Smooth muscle cell (in vitro differentiated cells): ENCODE data around the gene ZBTB20. TPM values are rescaled to one million over a fixed set of nuclear protein-coding genes. Genes with fewer than 3 reads are reported as not detected.

ENCODE experiments used
- DNase-seq: peaks from one replicate; lab custom pipeline; 2025; ENCODE audit not compliant: unreplicated experiment; lab: John Stamatoyannopoulos, UW
- H2AFZ ChIP-seq: fragments of 200-600 bp; sonication (generic); 2 replicates; pipeline ENCODE4 v1.6.0; 2016; ENCODE audit warnings: antibody characterized with exemption, low read depth, mild to moderate bottlenecking
- H3F3A ChIP-seq: fragments of 200-600 bp; sonication (generic); 2 replicates; pipeline ENCODE4 v1.6.0; 2017; ENCODE audit warnings: antibody characterized with exemption, low read depth
- H3K27ac ChIP-seq: fragments of 200-600 bp; sonication (generic); 2 replicates; pipeline ENCODE4 v1.5.1; 2016; ENCODE audit warnings: low read depth, mild to moderate bottlenecking
- H3K27me3 ChIP-seq: fragments of 200-600 bp; sonication (generic); 2 replicates; pipeline ENCODE4 v1.6.1; 2016; ENCODE audit warnings: low read depth, mild to moderate bottlenecking
- H3K36me3 ChIP-seq: fragments of 200-600 bp; sonication (generic); 2 replicates; pipeline ENCODE4 v1.5.1; 2016; ENCODE audit warnings: low read depth
- H3K4me1 ChIP-seq: fragments of 200-600 bp; sonication (generic); 2 replicates; pipeline ENCODE4 v1.5.1; 2016; ENCODE audit warnings: low read depth
- H3K4me2 ChIP-seq: fragments of 200-600 bp; sonication (generic); 2 replicates; pipeline ENCODE4 v1.6.0; 2016; ENCODE audit warnings: mild to moderate bottlenecking
- H3K4me3 ChIP-seq: fragments of 200-600 bp; sonication (generic); 2 replicates; pipeline ENCODE4 v1.5.1; 2016; ENCODE audit warnings: mild to moderate bottlenecking
- H3K79me2 ChIP-seq: fragments of 200-600 bp; sonication (generic); 2 replicates; pipeline ENCODE4 v1.6.0; 2016; ENCODE audit warnings: low read depth, mild to moderate bottlenecking
- H3K9ac ChIP-seq: fragments of 200-600 bp; sonication (generic); 2 replicates; pipeline ENCODE4 v1.6.0; 2016; ENCODE audit warnings: low read depth
- H3K9me3 ChIP-seq: fragments of 200-600 bp; sonication (generic); replicated peaks from 2 replicates; pipeline ENCODE4 v1.5.1; 2016; ENCODE audit warnings: low read depth
- H4K20me1 ChIP-seq: fragments of 200-600 bp; sonication (generic); 2 replicates; pipeline ENCODE4 v1.6.0; 2016; ENCODE audit warnings: low read depth
- CTCF ChIP-seq: fragments of 200-600 bp; sonication (generic); IDR thresholded peaks from 2 replicates; pipeline ENCODE4 v1.5.1; 2017; ENCODE audit warnings: borderline replicate concordance, mild to moderate bottlenecking, antibody characterized with exemption; ENCODE audit not compliant: insufficient read depth, poor library complexity, severe bottlenecking
- WGBS: methylation state at CpG from one replicate; pipeline ENCODE4 v1.1.7; 2016; ENCODE audit warnings: low lambda C conversion rate; 5-methylcytosine and 5-hydroxymethylcytosine counted together
- polyA plus RNA-seq: library from polyadenylated mRNA; unstranded; fragments of >200 nt; fragmentation: Nextera tagmentation; extraction: Ambion mirVana; gene quantifications from 2 replicates; pipeline ENCODE4 v1.2.1, GENCODE V29; 2016
- total RNA-seq: library from RNA; depleted of rRNA; stranded (reverse); fragments of >200 nt; gene quantifications from 2 replicates; pipeline ENCODE4 v1.2.3, GENCODE V29; 2014

ZBTB20 gene
- total and polyA plus RNA-seq, 2 experiments from 2014 or later, result 4.9 to 6.8 TPM

- Histone ChIP-seq H3K4me1 (peaks cover 13% of the 10 kb centered on the region), H3F3A (no peaks in the 10 kb centered on the region), H3K4me2 (no peak overlapping the region), H3K4me3 (no peak overlapping the region), H3K27me3 (no peaks in the 10 kb centered on the region), H4K20me1 (no peaks in the 10 kb centered on the region), H3K9ac (no peak overlapping the region), H3K27ac (no peak overlapping the region), H2AFZ (no peak overlapping the region), H3K79me2 (no peaks in the 10 kb centered on the region), H3K36me3 (no peaks in the 10 kb centered on the region), H3K9me3 (no peaks in the 10 kb centered on the region)
- DNase-seq, result no peak
- no peak for TF ChIP-seq CTCF
- 100% methylated on average over 1 of the region's 1 CpG for WGBS
These were observed 486.3 kb downstream of the ZBTB20 start for GRCh38 chr3:114660808-114661207.

- Histone ChIP-seq H3K9me3 (no peaks in the 10 kb centered on the region), H3K27me3 (no peaks in the 10 kb centered on the region), H3K4me1 (peaks cover 11% of the 10 kb centered on the region), H3K9ac (no peak overlapping the region), H4K20me1 (no peaks in the 10 kb centered on the region), H2AFZ (no peak overlapping the region), H3F3A (no peaks in the 10 kb centered on the region), H3K79me2 (no peaks in the 10 kb centered on the region), H3K4me2 (no peak overlapping the region), H3K4me3 (no peak overlapping the region), H3K36me3 (no peaks in the 10 kb centered on the region), H3K27ac (no peak overlapping the region)
- WGBS, result 73% methylated on average over 6 of the region's 6 CpGs
- DNase-seq, result no peak
- no peak for TF ChIP-seq CTCF
These were observed 487.0 kb downstream of the ZBTB20 start for GRCh38 chr3:114660124-114660523.

GRCh38 chr3:114659109-114660061, 487.7 kb downstream of the ZBTB20 start:
- peaks cover 11% of the 10 kb centered on the region for H3K4me1 ChIP-seq
- peak overlapping the region; percentile 6 for H3K4me3 ChIP-seq
- no peaks in the 10 kb centered on the region for H3F3A ChIP-seq
- WGBS, result 88% methylated on average over 5 of the region's 5 CpGs
- no peaks in the 10 kb centered on the region for H3K36me3 ChIP-seq
- H3K9ac ChIP-seq, result no peak overlapping the region
- H3K27ac ChIP-seq, result no peak overlapping the region
- no peak overlapping the region for H2AFZ ChIP-seq
- no peaks in the 10 kb centered on the region for H3K79me2 ChIP-seq
- no peak for TF ChIP-seq CTCF
- H3K9me3 ChIP-seq, result no peaks in the 10 kb centered on the region
- no peaks in the 10 kb centered on the region for H4K20me1 ChIP-seq
- DNase-seq, result no peak
- no peak overlapping the region for H3K4me2 ChIP-seq
- no peaks in the 10 kb centered on the region for H3K27me3 ChIP-seq
